SJSA1 (cell line): ENCODE measurements around the gene PHACTR1. TPM values are rescaled to one million over a fixed set of nuclear protein-coding genes. Genes with fewer than 3 reads are reported as not detected.
A peak's percentile ranks its signal among the peaks of the same experiment; 100 is the strongest.

Experiments
- DNase-seq, 2 experiments: peaks; one replicate each; pipeline ENCODE4 v3.0.0-alpha.2; 2015 to 2020; ENCODE audit warnings: low spot score in 2 of 2, low read depth in 1 of 2
- H3K27ac ChIP-seq: fragments of 250-450 bp; sonication (Bioruptor Pico); 2 replicates; pipeline ENCODE4 v1.5.1; 2020; ENCODE audit warnings: mild to moderate bottlenecking, moderate library complexity
- H3K27me3 ChIP-seq: fragments of 250-450 bp; sonication (Bioruptor Pico); replicated peaks from 2 replicates; pipeline ENCODE4 v1.5.1; 2020; ENCODE audit warnings: mild to moderate bottlenecking, moderate library complexity
- H3K36me3 ChIP-seq: fragments of 250-450 bp; sonication (Bioruptor Pico); 2 replicates; pipeline ENCODE4 v1.5.1; 2020; ENCODE audit warnings: mild to moderate bottlenecking
- H3K4me1 ChIP-seq: fragments of 250-450 bp; sonication (Bioruptor Pico); replicated peaks from 2 replicates; pipeline ENCODE4 v1.6.1; 2021; ENCODE audit warnings: mild to moderate bottlenecking
- H3K4me3 ChIP-seq: fragments of 250-450 bp; sonication (Bioruptor Pico); 2 replicates; pipeline ENCODE4 v1.5.1; 2020; ENCODE audit warnings: mild to moderate bottlenecking
- H3K9me3 ChIP-seq: fragments of 250-450 bp; sonication (Bioruptor Pico); replicated peaks from 2 replicates; pipeline ENCODE4 v1.5.1; 2020; ENCODE audit warnings: mild to moderate bottlenecking
- total RNA-seq: library from RNA; depleted of rRNA; stranded (reverse); fragments of >200 nt; shearing (Covaris generic); gene quantifications from 2 replicates; pipeline ENCODE4 v1.2.3, GENCODE V29; 2014

The PHACTR1 gene
- total RNA-seq, 1 experiment from 2014 or later, result 0.37 TPM

GRCh38 chr6:13180538-13180937 is 464.0 kb downstream of the PHACTR1 start:
- H3K4me1 ChIP-seq, result no peaks in the 10 kb centered on the region
- no peaks in the 10 kb centered on the region for H3K36me3 ChIP-seq
- DNase-seq, result no peak
- no peak overlapping the region for H3K4me3 ChIP-seq
- H3K27me3 ChIP-seq, result no peaks in the 10 kb centered on the region
- no peak overlapping the region for H3K27ac ChIP-seq
- H3K9me3 ChIP-seq, result no peaks in the 10 kb centered on the region

- Histone ChIP-seq H3K4me1 (no peaks in the 10 kb centered on the region), H3K9me3 (no peaks in the 10 kb centered on the region), H3K27me3 (no peaks in the 10 kb centered on the region), H3K36me3 (no peaks in the 10 kb centered on the region), H3K27ac (no peak overlapping the region), H3K4me3 (no peak overlapping the region)
- no peak for DNase-seq
Measured at GRCh38 chr6:13181393-13181792, 464.8 kb downstream of the PHACTR1 start.

GRCh38 chr6:13183415-13184088 is 467.0 kb downstream of the PHACTR1 start:
- DNase-seq, result no peak

GRCh38 chr6:13184089-13184468 is 467.5 kb downstream of the PHACTR1 start:
- H3K4me3 ChIP-seq, result no peak overlapping the region
- H3K27ac ChIP-seq, result no peak overlapping the region
- H3K36me3 ChIP-seq, result no peaks in the 10 kb centered on the region
- DNase-seq, result no peak
- no peaks in the 10 kb centered on the region for H3K4me1 ChIP-seq
- H3K27me3 ChIP-seq, result no peaks in the 10 kb centered on the region
- H3K9me3 ChIP-seq, result no peaks in the 10 kb centered on the region

More at GRCh38 chr6:13183415-13184088, 467.0 kb downstream of the PHACTR1 start:
- H3K36me3 ChIP-seq, result no peaks in the 10 kb centered on the region
- H3K27ac ChIP-seq, result no peak overlapping the region
- H3K27me3 ChIP-seq, result no peaks in the 10 kb centered on the region
- H3K4me1 ChIP-seq, result no peaks in the 10 kb centered on the region
- no peak overlapping the region for H3K4me3 ChIP-seq
- H3K9me3 ChIP-seq, result no peaks in the 10 kb centered on the region

GRCh38 chr6:13184547-13184946 is 468.0 kb downstream of the PHACTR1 start:
- no peaks in the 10 kb centered on the region for H3K4me1 ChIP-seq
- no peak overlapping the region for H3K4me3 ChIP-seq
- H3K9me3 ChIP-seq, result no peaks in the 10 kb centered on the region
- H3K27me3 ChIP-seq, result no peaks in the 10 kb centered on the region
- H3K27ac ChIP-seq, result no peak overlapping the region
- H3K36me3 ChIP-seq, result no peaks in the 10 kb centered on the region
- no peak for DNase-seq

- no peaks in the 10 kb centered on the region for H3K9me3 ChIP-seq
- no peak overlapping the region for H3K27ac ChIP-seq
- no peak overlapping the region for H3K4me3 ChIP-seq
- no peak for DNase-seq
- no peaks in the 10 kb centered on the region for H3K36me3 ChIP-seq
- no peaks in the 10 kb centered on the region for H3K27me3 ChIP-seq
- no peaks in the 10 kb centered on the region for H3K4me1 ChIP-seq
Measured at GRCh38 chr6:13186861-13187260, 470.3 kb downstream of the PHACTR1 start.

- no peak overlapping the region for H3K27ac ChIP-seq
- no peaks in the 10 kb centered on the region for H3K36me3 ChIP-seq
- H3K9me3 ChIP-seq, result no peaks in the 10 kb centered on the region
- no peaks in the 10 kb centered on the region for H3K27me3 ChIP-seq
- H3K4me3 ChIP-seq, result no peak overlapping the region
- DNase-seq, result no peak
- no peaks in the 10 kb centered on the region for H3K4me1 ChIP-seq
Measured at GRCh38 chr6:13187692-13188091, 471.1 kb downstream of the PHACTR1 start.

GRCh38 chr6:13188306-13188705 is 471.7 kb downstream of the PHACTR1 start:
- Histone ChIP-seq H3K4me1 (no peaks in the 10 kb centered on the region), H3K27ac (no peak overlapping the region), H3K9me3 (no peaks in the 10 kb centered on the region), H3K27me3 (no peaks in the 10 kb centered on the region), H3K36me3 (no peaks in the 10 kb centered on the region), H3K4me3 (no peak overlapping the region)
- DNase-seq, result no peak

- H3K9me3 ChIP-seq, result no peaks in the 10 kb centered on the region
- no peaks in the 10 kb centered on the region for H3K27me3 ChIP-seq
- H3K36me3 ChIP-seq, result no peaks in the 10 kb centered on the region
- no peaks in the 10 kb centered on the region for H3K4me1 ChIP-seq
- DNase-seq, result no peak
- H3K4me3 ChIP-seq, result no peak overlapping the region
- no peak overlapping the region for H3K27ac ChIP-seq
Measured at GRCh38 chr6:13189710-13190109, 473.1 kb downstream of the PHACTR1 start.

GRCh38 chr6:13190376-13190775 is 473.8 kb downstream of the PHACTR1 start:
- Histone ChIP-seq H3K27ac (no peak overlapping the region), H3K4me3 (no peak overlapping the region), H3K27me3 (no peaks in the 10 kb centered on the region), H3K9me3 (no peaks in the 10 kb centered on the region), H3K4me1 (no peaks in the 10 kb centered on the region), H3K36me3 (no peaks in the 10 kb centered on the region)
- no peak for DNase-seq

GRCh38 chr6:13191461-13191860 is 474.9 kb downstream of the PHACTR1 start:
- Histone ChIP-seq H3K27me3 (no peaks in the 10 kb centered on the region), H3K9me3 (no peaks in the 10 kb centered on the region), H3K36me3 (no peaks in the 10 kb centered on the region), H3K4me3 (no peak overlapping the region), H3K27ac (no peak overlapping the region), H3K4me1 (no peaks in the 10 kb centered on the region)
- no peak for DNase-seq

GRCh38 chr6:13194852-13195251 is 478.3 kb downstream of the PHACTR1 start:
- H3K4me1 ChIP-seq, result no peaks in the 10 kb centered on the region
- H3K36me3 ChIP-seq, result no peaks in the 10 kb centered on the region
- no peaks in the 10 kb centered on the region for H3K27me3 ChIP-seq
- H3K9me3 ChIP-seq, result no peaks in the 10 kb centered on the region
- DNase-seq, result peak in 1 of 2 experiments; percentile 22
- no peak overlapping the region for H3K4me3 ChIP-seq
- no peak overlapping the region for H3K27ac ChIP-seq

- Histone ChIP-seq H3K4me3 (no peak overlapping the region), H3K9me3 (no peaks in the 10 kb centered on the region), H3K27ac (no peak overlapping the region), H3K4me1 (no peaks in the 10 kb centered on the region), H3K36me3 (no peaks in the 10 kb centered on the region), H3K27me3 (no peaks in the 10 kb centered on the region)
- no peak for DNase-seq
Measured at GRCh38 chr6:13195803-13196202, 479.2 kb downstream of the PHACTR1 start.

GRCh38 chr6:13198168-13198567 is 481.6 kb downstream of the PHACTR1 start:
- H3K27me3 ChIP-seq, result no peaks in the 10 kb centered on the region

GRCh38 chr6:13201336-13201735 is 484.8 kb downstream of the PHACTR1 start:
- H3K9me3 ChIP-seq, result no peaks in the 10 kb centered on the region
- H3K4me1 ChIP-seq, result no peaks in the 10 kb centered on the region
- DNase-seq, result no peak
- H3K36me3 ChIP-seq, result no peaks in the 10 kb centered on the region
- H3K27me3 ChIP-seq, result no peaks in the 10 kb centered on the region
- no peak overlapping the region for H3K4me3 ChIP-seq
- H3K27ac ChIP-seq, result no peak overlapping the region

More at GRCh38 chr6:13198168-13198567, 481.6 kb downstream of the PHACTR1 start:
- no peak for DNase-seq
- H3K4me1 ChIP-seq, result no peaks in the 10 kb centered on the region
- no peak overlapping the region for H3K4me3 ChIP-seq
- H3K9me3 ChIP-seq, result no peaks in the 10 kb centered on the region
- no peaks in the 10 kb centered on the region for H3K36me3 ChIP-seq
- H3K27ac ChIP-seq, result no peak overlapping the region
